HG03520 (cell line): Measurements from ENCODE around the gene TSKS.

ENCODE experiments used
- ATAC-seq: cut with Tn5 transposase; IDR thresholded peaks from one replicate; pipeline ENCODE4 v1.9.1; 2021; ENCODE audit warnings: mild to moderate bottlenecking, moderate library complexity; ENCODE audit not compliant: unreplicated experiment

TSKS gene, protein sequence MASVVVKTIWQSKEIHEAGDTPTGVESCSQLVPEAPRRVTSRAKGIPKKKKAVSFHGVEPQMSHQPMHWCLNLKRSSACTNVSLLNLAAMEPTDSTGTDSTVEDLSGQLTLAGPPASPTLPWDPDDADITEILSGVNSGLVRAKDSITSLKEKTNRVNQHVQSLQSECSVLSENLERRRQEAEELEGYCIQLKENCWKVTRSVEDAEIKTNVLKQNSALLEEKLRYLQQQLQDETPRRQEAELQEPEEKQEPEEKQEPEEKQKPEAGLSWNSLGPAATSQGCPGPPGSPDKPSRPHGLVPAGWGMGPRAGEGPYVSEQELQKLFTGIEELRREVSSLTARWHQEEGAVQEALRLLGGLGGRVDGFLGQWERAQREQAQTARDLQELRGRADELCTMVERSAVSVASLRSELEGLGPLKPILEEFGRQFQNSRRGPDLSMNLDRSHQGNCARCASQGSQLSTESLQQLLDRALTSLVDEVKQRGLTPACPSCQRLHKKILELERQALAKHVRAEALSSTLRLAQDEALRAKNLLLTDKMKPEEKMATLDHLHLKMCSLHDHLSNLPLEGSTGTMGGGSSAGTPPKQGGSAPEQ

DNA sequence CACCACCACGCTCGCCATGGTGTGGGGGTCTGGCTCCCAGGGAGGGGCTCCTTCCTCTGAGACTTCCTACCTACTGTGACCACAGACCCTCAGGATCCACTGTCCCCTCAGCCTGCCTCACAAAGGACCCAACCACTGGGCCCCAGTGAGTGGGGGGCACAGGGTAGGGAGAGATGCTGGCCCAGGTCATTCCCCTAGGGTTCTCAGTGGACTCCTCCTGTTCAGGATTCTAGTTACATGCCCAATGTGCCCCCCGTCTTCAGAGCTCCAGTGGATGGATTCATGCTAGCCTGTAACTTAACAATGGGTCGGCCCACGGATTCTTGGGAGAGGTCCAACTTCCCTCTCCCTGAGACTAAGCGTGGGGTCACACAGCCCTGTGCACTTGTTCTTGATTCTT, at the start of gene TSKS:
Gene TSKS, minus strand, starts transcription at position 77 of the 400 bp plus-strand sequence. Its CDS starts 59 bp downstream, at position 18.
- no peak for ATAC-seq

DNA sequence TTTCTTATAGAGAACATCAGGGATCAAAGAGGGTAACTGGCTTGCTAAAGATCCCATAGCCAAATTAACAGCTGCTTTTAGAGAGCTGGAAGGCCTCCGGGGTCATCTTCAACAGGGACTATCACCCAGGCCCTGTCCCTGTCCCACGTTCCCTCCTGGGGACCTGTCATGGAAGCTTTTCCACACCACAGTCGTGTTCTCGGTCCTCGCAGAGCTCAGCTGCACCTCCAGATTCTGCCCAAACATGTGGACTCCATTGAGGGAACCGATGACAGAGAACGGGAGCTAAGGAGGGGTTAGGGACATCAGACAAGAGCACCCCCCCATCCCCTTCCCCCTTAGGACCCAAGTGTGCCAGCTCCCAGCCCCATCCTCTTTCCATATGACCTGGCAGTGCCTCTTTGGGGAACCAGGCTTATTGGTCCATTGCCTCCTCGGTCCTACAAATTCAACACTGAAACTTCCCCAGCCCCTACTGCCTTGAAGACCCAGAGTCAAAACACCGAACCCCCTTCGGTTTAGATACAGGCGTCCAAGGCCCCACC, 49.4 kb upstream of the TSKS start:
- ATAC-seq, result no peak

DNA sequence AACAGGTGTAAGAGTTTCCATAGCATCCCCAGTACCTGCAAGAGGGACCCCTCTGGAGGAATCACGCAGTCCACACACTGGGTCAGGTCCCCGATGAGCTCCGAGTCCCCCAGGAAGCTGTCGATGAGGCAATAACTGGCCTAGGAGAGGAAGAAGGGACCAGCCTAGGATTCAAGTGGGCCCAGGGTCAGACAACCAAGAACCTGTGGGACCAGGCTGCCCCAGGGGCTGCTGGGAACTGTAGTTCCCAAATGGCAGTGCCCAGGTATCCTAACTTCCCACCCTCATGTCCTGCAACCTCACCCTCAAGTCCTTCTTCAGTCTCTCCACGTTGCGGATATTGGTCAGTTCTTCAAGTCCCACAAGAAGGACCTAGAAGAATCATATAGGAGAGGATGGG, 48.2 kb upstream of the TSKS start:
- ATAC-seq, result no peak

DNA sequence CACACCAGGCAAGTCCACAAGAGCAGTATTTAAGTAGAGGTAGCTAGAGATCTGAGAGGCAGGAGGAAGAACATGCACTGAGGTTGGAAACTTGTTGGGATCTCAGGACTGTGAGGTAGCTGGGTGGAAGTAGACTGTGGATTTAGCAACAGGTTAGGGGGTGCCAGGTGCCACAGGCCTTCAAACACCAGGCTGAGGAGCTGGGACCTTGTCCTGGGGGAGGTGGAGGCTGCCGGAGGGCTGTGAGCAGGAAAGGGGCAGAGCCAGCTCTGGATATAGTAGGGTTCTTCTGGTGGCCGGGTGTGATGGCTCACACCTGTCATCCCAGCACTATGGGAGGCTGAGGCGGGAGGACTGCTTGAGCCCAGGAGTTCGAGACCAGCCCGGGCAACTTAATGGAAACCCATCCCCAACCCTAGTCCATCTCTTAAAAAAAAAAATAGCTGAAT, 46.9 kb upstream of the TSKS start:
- no peak for ATAC-seq

DNA sequence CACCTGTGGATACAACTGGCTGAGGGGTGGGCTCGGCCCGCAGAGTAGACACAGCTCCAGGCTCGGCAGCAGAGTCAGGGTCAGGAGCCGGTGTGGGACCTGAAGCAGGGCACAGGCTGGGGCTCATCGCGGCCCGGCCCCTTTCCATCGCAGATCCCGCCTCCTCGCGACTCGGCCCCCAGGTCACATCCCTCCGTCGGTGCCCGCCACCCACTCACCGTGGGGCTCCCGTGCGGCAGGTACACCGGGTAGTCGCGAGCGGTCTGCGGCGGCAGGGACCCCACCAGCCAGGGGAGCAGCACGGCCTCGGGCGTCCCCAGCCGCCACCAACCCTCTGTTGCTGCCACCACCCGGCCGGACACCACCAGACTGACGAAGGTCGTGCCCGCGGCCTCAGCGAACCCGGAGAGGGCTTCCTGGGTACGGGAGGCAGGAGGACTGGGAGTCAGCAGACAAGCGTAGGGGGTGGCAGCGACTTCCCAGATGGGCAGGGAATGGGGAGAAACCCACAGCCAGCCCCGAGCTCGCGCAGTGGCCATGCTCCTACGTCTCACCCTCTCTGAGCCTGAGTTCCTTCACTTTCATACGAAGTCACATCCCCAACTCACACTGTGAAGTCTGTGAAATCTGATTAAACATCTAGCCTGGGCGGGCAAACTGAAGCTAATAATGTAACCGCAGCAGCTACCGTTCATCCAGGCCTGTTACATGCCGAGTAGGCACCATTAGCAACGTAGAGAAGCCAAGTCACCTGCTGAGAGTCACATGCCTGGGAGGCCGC, 46.2 kb upstream of the TSKS start:
- no peak for ATAC-seq

DNA sequence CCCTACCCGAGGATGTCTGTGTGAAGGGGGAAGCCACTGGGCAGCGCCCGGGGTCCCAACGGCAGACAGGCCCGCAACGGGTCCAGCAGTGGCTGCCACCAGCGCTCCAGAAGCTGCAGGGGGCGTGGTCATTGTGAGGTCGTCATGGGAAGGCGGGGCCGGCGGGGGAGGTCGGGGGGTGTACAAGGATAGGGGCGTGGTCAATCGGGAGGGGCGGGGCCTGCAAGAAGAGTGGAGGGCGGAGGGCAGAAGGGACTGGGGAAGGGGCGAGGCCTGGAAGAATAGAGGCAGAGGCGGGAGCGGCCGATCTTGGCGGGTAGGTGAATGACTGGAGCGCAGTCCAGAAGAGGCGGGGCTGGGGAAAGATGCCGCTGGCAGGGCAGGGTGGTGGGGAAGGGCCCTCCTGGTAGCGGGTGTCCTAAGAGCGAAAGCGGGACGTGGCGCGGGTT, 45.6 kb upstream of the TSKS start:
- no peak for ATAC-seq

DNA sequence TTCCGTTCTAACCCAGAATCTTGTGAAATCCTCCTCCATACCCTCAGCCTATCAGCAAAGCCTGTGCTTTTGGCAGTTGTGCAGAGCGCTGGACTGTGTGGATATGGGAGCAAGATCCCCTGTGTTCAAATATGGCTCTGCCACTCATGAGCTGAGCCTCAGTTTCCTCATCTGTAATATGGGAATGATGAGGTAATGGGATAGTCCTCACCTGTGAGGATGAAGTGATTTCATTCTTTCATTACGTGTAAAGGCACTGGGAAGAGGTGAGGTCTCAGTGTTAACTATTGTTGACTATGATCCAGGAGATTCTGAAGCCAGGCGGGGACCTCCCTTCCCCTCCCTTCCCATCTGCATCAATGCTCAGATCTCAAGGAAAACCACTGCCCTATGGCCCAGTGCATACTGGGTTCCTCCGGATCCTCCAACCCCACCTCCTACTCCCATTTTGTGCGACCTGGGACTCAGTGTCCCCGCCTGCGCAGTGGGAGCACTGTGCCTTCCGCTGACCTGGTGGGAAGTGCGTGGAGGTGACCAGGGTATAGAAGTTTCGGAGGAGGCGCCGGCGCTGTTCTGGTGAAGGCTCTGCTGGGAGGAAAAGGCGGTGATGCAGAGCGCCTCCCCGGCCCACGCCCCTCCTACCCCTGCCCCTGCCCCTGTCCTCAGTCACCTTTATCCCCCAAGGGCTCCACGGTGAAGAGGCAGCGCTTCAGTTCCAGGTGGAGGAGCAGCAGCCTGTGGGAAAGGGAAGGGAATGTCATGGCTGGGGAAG, 45.0 kb upstream of the TSKS start:
- ATAC-seq, result no peak

DNA sequence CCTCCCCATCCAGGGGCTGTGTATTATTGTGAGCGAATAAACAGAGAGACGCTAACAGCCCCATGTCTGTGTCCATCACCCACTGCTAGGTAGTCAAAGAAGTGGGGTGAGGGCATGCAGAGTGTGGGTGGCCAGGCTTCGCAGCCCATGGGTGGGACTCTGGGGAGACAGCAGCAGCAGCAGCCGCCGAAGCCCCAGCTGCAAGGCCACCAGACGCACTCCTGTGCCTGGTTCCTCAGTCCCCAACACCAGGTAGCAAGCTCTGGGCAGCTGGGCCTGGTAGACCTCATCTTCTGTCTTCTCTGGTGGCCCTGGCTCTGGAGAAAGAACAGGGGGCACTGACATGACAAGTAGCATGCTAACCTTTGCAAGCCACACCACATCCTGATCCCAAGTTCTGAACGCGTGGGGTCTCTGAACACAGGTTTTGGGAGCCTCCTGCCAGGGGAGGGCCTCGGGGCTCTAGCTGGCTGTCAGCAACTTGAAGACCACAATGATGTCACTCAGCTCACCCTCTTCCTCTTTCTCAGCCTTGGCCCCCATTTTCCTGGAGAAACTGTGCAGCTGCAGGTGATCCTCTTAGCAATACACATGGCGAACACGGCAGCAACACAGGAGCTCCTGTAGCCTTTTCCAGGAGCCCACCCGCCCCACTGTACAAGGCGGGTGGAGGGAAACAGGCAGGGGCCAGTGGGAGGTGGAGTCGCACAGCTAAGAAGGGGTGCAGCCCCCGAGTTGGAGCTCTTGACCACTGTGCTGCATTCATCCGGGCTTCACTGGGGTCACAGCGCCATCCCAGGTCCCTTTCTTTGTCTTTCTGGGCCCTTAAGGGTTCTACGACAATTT, 44.2 kb upstream of the TSKS start:
- ATAC-seq, result no peak

DNA sequence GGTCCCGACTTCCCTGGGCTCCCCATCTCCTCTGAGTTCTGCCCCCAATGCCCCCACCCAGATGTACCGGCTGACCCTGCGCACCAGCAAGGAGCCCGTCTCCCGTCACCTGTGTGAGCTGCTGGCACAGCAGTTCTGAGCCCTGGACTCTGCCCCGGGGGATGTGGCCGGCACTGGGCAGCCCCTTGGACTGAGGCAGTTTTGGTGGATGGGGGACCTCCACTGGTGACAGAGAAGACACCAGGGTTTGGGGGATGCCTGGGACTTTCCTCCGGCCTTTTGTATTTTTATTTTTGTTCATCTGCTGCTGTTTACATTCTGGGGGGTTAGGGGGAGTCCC, 43.5 kb upstream of the TSKS start:
- no peak for ATAC-seq

DNA sequence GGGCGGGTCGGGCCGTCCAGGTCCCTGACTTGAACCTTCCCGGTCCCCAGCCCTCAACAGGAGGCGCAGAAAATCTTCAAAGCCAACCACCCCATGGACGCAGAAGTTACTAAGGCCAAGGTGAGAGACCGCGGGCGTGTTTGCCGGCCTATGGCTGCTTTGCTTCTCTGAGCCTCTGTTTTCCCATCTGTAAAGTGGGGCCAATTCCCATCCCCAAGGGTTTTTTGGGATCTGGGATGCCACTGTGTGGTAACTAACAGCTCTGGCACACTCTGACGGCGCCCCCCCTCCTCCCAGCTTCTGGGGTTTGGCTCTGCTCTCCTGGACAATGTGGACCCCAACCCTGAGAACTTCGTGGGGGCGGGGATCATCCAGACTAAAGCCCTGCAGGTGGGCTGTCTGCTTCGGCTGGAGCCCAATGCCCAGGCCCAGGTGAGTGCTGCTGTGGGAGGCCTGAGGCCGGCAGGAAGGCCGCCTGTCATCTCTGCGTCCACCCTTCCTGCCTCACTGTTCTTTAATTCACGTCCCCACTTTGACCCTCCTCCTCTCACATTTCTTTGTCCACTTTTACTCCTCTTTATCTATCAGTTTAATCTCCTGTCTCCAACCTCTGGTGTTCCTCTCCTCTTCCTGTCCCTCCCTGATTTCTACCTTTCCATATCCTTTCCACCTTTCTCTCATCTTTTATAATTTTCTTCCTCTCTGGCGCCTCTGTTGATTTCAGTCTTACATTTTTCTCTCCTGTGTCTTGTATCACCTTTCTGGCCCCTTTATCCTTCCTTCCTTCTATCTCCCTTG, 42.9 kb upstream of the TSKS start:
- ATAC-seq, result no peak

DNA sequence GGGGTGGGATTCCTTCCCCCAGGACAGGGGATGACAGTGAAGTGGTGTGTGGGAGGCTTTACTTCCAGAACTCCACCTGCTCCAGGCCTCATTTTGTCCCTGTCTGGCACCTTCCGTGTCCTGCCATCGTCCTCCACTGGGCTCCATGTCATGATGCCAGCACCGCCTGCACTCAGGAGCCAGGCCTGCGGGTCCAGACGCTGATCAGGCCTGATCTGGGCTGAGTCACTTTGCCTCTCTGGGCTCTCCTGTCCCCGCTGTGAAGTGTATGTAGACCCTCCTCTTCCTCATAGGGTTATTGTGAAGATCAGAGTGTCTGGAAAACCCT, 40.4 kb upstream of the TSKS start:
- ATAC-seq, result no peak

DNA sequence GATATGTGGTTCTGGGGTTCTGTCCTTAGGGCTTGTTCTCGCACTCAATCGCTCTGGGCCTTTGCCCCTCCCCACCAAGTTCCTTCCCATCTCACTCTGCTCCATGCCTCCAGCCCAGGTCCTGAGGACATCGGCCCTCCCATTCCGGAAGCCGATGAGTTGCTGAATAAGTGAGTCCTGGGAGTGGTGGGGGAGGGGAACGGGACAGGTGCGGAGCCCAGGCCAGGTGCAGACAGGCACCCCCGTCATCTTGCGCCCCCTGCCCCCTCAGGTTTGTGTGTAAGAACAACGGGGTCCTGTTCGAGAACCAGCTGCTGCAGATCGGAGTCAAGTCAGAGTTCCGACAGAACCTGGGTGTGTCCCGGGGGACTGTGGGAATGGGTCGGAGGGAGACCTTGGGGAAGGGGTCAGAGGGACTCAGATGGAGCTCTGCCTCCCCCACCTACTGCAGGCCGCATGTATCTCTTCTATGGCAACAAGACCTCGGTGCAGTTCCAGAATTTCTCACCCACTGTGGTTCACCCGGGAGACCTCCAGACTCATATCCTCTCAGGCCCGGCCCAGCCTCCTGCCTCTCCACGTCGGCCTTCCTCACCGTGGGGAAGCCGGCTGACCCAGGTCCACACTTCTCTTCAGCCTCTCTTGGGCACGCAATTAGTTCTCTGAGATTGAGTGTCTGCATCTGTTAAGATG, 39.9 kb upstream of the TSKS start:
- no peak for ATAC-seq

DNA sequence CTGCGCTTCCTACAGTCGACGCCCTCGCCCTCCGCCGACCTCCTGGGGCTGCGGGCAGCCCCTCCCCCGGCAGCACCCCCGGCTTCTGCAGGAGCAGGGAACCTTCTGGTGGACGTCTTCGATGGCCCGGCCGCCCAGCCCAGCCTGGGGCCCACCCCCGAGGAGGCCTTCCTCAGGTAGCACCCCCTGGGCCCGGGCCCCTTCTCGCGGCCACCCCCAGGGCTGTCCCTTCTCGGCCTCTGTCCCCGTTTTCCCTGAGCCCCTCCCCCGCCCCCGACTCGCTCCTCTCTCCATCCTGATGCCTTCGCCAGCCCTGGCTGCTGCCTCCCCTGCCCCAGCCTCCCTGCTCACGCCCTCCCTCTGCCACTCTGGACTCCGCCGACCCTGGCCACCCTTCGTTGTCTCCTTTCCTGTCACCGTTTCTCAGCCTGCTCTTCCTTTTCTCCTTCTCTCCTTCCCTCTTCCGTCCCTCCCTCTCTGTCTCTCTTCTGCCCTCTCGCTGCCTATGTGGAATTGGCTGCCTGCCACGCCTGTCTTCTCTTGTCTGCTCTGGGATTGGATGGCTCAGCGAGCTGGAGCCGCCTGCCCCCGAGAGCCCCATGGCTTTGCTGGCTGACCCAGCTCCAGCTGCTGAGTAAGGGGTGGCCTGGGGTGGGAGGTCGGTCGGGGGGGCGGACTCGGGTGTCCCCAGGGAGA, 39.0 kb upstream of the TSKS start:
- ATAC-seq, result no peak

DNA sequence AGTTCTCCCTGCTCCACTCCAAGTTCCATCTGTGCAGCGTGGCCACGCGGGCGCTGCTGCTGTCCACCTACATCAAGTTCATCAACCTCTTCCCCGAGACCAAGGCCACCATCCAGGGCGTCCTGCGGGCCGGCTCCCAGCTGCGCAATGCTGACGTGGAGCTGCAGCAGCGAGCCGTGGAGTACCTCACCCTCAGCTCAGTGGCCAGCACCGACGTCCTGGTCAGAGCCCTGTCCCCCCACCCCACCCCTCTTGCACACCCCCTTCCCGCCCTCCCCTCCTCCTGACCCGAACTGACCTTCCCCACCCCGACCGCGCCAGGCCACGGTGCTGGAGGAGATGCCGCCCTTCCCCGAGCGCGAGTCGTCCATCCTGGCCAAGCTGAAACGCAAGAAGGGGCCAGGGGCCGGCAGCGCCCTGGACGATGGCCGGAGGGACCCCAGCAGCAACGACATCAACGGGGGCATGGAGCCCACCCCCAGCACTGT, 38.3 kb upstream of the TSKS start:
- no peak for ATAC-seq

DNA sequence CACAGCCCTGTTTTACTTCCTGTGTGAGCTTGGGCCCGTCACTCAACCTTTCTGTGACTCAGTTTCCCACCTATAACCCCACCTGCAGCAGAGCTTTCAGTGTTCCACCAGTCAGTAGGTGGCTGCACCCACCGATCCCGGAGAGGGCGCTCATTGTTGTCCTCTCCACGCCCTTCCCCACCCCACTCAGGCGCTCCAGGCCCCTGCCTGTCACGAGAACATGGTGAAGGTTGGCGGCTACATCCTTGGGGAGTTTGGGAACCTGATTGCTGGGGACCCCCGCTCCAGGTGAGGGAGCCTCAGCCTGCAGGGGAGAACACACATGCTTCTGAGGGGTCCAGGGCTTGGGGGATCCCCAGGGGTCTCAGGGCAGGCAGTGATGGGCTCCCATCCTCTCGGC, 37.7 kb upstream of the TSKS start:
- ATAC-seq, result no peak

DNA sequence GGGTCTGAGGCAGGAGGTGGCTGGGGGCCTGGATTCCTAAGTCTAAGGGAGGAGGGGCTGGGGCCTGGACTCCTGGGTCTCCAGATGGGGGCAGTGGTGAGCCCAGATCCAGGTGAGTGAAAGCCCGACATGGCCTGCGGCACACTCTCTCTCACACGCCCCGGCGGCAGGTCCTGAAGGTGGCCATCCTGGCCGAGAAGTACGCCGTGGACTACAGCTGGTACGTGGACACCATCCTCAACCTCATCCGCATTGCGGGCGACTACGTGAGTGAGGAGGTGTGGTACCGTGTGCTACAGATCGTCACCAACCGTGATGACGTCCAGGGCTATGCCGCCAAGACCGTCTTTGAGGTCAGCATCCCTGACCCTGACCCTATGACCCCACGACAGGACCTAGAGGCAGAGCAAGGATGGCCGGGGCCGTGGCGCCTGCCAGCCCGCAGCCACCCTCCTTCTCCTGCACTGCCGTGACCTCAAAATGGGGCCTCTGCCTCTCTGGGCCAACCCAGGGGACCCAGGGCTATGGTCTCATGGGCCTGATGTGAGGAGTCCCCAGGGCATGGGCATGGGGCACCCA, 36.8 kb upstream of the TSKS start:
- ATAC-seq, result no peak

DNA sequence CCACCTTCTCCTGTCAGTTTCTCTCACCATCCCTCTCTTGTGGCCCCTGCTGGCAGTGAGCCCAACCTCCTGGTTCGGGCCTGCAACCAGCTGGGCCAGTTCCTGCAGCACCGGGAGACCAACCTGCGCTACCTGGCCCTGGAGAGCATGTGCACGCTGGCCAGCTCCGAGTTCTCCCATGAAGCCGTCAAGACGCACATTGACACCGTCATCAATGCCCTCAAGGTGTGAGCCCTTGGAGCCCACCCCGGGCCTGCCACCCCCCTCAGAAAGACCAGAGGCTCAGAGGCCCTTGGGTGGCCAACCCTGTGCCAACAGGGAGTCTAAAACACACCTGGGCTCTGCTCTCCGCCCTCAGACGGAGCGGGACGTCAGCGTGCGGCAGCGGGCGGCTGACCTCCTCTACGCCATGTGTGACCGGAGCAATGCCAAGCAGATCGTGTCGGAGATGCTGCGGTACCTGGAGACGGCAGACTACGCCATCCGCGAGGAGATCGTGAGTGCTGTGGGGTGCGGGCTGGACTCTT, 36.2 kb upstream of the TSKS start:
- no peak for ATAC-seq
